ENCODE results near the gene ANTXRL.

DNA sequence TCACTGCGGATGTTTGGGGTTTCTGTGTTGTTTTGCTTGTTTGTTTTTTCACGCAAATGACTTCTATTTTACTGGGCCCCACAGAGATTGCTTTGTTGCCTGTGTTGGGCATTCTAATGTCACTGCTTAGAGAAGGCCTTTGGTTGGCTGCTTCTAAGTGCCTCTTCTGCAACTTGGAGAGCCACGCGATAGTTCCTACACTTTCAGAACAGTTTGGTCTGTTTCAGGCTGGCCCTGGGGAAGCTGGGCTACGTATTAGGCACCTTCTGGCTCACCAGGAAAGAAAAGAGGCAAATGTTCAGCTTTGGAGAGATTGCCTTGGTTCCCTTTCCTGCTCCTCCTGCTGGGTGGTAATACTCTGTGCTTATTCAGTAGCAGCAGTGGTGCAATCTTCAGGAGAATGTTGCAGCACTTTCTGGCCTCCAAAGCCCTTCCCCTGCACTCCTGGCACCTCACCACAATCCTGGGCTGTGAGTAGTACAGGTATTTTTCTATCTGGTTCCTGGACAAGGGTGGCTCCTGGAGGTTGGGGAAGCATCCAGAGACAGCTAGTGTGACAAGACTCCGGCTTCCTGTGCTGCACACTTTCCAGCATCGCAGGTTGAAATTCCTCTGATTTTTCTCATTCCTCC, 1.2 kb downstream of the ANTXRL start:
- TF ChIP-seq, protein P1, sequence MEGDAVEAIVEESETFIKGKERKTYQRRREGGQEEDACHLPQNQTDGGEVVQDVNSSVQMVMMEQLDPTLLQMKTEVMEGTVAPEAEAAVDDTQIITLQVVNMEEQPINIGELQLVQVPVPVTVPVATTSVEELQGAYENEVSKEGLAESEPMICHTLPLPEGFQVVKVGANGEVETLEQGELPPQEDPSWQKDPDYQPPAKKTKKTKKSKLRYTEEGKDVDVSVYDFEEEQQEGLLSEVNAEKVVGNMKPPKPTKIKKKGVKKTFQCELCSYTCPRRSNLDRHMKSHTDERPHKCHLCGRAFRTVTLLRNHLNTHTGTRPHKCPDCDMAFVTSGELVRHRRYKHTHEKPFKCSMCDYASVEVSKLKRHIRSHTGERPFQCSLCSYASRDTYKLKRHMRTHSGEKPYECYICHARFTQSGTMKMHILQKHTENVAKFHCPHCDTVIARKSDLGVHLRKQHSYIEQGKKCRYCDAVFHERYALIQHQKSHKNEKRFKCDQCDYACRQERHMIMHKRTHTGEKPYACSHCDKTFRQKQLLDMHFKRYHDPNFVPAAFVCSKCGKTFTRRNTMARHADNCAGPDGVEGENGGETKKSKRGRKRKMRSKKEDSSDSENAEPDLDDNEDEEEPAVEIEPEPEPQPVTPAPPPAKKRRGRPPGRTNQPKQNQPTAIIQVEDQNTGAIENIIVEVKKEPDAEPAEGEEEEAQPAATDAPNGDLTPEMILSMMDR (IDR thresholded peaks at IDR 0.05) = no peak
- TF ChIP-seq, protein P2, sequence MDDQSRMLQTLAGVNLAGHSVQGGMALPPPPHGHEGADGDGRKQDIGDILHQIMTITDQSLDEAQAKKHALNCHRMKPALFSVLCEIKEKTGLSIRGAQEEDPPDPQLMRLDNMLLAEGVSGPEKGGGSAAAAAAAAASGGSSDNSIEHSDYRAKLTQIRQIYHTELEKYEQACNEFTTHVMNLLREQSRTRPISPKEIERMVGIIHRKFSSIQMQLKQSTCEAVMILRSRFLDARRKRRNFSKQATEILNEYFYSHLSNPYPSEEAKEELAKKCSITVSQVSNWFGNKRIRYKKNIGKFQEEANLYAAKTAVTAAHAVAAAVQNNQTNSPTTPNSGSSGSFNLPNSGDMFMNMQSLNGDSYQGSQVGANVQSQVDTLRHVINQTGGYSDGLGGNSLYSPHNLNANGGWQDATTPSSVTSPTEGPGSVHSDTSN (IDR thresholded peaks at IDR 0.05) = no peak
- TF ChIP-seq RFX5 (IDR thresholded peaks at IDR 0.05) (no peak), RCOR1 (IDR thresholded peaks at IDR 0.05; ENCODE audit: low read depth, low read length) (no peak)
- TF ChIP-seq, protein P3, sequence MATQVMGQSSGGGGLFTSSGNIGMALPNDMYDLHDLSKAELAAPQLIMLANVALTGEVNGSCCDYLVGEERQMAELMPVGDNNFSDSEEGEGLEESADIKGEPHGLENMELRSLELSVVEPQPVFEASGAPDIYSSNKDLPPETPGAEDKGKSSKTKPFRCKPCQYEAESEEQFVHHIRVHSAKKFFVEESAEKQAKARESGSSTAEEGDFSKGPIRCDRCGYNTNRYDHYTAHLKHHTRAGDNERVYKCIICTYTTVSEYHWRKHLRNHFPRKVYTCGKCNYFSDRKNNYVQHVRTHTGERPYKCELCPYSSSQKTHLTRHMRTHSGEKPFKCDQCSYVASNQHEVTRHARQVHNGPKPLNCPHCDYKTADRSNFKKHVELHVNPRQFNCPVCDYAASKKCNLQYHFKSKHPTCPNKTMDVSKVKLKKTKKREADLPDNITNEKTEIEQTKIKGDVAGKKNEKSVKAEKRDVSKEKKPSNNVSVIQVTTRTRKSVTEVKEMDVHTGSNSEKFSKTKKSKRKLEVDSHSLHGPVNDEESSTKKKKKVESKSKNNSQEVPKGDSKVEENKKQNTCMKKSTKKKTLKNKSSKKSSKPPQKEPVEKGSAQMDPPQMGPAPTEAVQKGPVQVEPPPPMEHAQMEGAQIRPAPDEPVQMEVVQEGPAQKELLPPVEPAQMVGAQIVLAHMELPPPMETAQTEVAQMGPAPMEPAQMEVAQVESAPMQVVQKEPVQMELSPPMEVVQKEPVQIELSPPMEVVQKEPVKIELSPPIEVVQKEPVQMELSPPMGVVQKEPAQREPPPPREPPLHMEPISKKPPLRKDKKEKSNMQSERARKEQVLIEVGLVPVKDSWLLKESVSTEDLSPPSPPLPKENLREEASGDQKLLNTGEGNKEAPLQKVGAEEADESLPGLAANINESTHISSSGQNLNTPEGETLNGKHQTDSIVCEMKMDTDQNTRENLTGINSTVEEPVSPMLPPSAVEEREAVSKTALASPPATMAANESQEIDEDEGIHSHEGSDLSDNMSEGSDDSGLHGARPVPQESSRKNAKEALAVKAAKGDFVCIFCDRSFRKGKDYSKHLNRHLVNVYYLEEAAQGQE (IDR thresholded peaks at IDR 0.05) = no peak
- TF ChIP-seq, protein P4, sequence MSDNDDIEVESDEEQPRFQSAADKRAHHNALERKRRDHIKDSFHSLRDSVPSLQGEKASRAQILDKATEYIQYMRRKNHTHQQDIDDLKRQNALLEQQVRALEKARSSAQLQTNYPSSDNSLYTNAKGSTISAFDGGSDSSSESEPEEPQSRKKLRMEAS (IDR thresholded peaks at IDR 0.05) = no peak
